HG02970 (cell line): ENCODE results near the gene ASXL1.
"Not testable (repeated sequence)": the region's sequence is repeated elsewhere in the genome, so short reads cannot be mapped to it uniquely, and the experiment has no call there.

Experiments
- ATAC-seq: cut with Tn5 transposase; IDR thresholded peaks from one replicate; pipeline ENCODE4 v1.9.1; 2021; ENCODE audit warnings: mild to moderate bottlenecking, moderate library complexity, moderate number of reproducible peaks; ENCODE audit not compliant: unreplicated experiment, low FRiP score

The ASXL1 gene

GRCh38 chr20:32333988-32334885, 23.9 kb upstream of the ASXL1 start:
- ATAC-seq: no peak

GRCh38 chr20:32336918-32337347, 21.2 kb upstream of the ASXL1 start:
- no peak for ATAC-seq

- no peak for ATAC-seq
These were observed 20.0 kb upstream of the ASXL1 start for GRCh38 chr20:32337937-32338661.

GRCh38 chr20:32338665-32339064, 19.5 kb upstream of the ASXL1 start:
- no peak for ATAC-seq

DNA sequence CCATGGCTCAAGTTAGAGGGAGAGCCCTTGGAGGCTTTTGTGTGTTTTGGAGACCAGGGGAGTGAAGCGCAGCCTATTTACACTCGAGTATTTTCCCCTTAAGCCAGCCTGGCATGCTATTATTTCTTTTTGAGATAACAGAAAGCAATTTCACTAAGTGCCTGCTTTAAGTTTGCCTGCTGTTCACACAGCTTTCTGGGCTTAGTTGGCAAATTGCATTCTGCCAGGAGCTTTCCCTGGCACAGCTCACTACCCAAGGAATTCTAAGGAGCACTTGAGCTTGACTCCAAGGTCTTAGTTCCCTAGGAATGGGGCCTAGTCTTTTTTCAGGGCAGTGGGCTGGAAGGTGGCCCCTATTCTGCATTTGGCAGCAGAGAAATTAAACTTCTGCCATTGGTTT, 19.0 kb upstream of the ASXL1 start:
- ATAC-seq: no peak

GRCh38 chr20:32341053-32341452, 17.1 kb upstream of the ASXL1 start:
- ATAC-seq: not testable (repeated sequence)

GRCh38 chr20:32343439-32343838, 14.7 kb upstream of the ASXL1 start:
- ATAC-seq: no peak

GRCh38 chr20:32344835-32345506, 13.2 kb upstream of the ASXL1 start:
- ATAC-seq: no peak

- no peak for ATAC-seq
These were observed 9.9 kb upstream of the ASXL1 start for GRCh38 chr20:32348207-32348606.

DNA sequence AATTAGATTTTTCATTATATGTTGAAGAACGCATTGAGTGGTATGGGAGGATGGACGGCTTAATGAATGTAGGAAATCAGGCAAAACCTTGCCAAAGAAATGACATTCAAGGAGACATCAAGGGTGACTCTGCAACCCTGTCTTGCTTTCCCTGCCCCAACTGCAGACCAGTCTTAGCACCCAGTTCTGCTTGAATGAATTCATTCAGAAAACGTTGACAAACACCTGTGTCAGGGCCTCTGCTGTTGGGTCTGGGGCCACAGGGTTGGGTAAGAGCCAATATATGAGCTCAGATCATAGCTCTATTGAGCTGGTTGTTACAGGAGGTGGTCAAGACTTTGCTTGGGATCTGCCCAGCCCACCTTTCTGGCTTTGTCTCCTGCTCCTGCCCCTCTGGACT, 7.7 kb upstream of the ASXL1 start:
- ATAC-seq: no peak

- ATAC-seq: no peak
These were observed 5.9 kb upstream of the ASXL1 start for GRCh38 chr20:32352121-32352720.

GRCh38 chr20:32353848-32354496, 4.2 kb upstream of the ASXL1 start:
- ATAC-seq: no peak

DNA sequence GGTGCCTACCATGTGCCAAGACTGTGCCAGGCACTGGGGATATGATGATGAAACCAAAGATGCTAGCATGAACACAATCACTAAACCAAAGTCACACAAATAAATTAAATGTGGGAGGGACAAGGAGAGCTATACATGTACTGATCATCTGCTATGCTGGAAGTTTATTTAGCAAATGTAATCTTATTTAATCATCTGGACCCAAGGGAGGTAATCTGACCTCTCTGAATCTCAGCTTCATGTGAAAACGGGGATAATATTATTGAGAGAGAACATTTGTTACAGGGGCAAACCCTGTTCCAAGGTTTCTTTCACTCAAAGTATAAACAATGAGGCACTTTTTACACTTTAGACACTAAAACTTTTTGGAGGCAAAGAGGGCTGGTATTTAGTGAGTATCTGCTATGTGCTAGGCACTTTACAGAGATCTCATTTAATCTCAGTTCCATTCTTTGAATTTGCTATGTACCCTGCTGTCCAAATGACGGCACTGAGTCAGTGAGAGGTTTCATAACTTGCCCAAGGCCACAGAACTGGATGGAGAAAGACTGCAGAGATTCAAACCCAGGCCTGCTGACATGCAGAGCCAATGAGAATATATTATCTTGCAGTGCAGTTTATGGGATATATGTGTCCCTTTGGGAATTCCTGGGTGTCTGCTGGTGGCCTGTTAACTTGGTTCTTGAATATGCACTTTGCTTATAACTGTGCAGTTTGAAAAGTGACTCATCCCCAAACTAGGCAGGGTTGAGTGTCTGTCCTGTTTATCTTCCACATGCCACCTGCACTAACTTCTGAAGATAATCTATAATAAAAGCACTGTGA, 3.3 kb upstream of the ASXL1 start:
- ATAC-seq: no peak

GRCh38 chr20:32355417-32355841, 2.7 kb upstream of the ASXL1 start:
- no peak for ATAC-seq

- not testable (repeated sequence) for ATAC-seq
These were observed 2.1 kb upstream of the ASXL1 start for GRCh38 chr20:32355907-32356621.

GRCh38 chr20:32356622-32357374, 1.3 kb upstream of the ASXL1 start:
- no peak for ATAC-seq

DNA sequence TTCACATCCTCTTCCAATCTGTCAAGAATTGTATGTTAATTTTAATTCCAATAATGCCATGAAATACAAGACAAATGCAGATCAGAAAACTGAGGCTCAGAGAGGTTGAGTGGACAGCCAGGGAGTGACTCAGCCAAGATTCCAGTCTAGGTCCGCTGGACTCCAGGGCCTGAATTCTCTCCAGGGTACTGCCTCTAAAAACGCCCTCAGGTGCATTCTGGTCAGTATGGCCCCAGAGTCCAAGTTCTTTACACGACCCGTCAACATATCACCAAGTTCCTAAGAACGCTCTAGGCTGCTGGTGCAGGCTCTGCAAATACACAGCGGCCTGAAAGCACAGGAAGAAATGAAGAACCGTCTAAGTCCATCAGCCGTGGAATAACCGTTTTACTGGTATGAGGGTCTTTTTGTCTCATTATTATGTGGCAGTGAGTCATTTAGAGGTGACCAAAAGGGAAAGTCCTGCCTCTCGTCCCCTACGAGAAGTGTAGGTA, 709 bp upstream of the ASXL1 start:
- ATAC-seq: no peak

DNA sequence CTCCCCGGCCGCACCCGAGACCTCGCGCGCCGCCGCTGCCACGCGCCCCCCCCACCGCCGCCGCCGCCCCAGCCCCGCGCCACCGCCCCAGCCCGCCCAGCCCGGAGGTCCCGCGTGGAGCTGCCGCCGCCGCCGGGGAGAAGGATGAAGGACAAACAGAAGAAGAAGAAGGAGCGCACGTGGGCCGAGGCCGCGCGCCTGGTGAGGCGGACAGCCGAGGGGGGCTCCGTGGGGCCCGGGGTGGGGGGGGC, 426 bp downstream of the ASXL1 start:
- ATAC-seq: no peak
